ENCODE data around the gene EPHB2.

DNA sequence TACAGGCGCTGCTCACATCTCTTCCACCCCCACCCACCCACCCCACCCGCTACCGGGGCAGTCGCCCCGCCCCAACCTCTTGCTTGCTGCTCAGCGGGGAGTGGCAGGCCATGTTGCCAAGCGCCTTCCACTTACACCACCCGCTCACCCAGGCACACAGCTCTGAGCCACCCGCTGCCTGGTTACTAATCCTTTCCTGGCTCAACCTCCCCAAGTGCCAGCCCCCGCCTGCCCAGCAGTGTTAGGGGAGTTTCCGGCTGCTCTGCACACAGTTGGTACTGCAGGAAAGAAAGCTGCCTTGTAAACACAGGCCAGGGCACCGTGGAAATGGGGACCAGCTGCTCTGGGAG lies 205.8 kb downstream of the EPHB2 start:
- TF ChIP-seq POLR2AphosphoS5 (IDR thresholded peaks at IDR 0.05; ENCODE audit: low read depth, low read length), result no peak
- TF ChIP-seq POLR2A (IDR thresholded peaks at IDR 0.05; ENCODE audit: low read depth, low read length), result no peak
- no peak for TF ChIP-seq POU2F2 (IDR thresholded peaks at IDR 0.05; ENCODE audit: low read depth, low read length)
- no peak for TF ChIP-seq TAF1 (IDR thresholded peaks at IDR 0.05; ENCODE audit: low read depth, low read length)
- no peak for TF ChIP-seq SPI1 (IDR thresholded peaks at IDR 0.05; ENCODE audit: low read depth, low read length)
- TF ChIP-seq PAX5 (IDR thresholded peaks at IDR 0.05; ENCODE audit: insufficient read depth, low read length, severe bottlenecking), result no peak
